ENCODE data around the gene STAT6.

The STAT6 gene

GRCh38 chr12:57111031-57111734 is at the start of gene STAT6:
Gene STAT6, minus strand, starts transcription at chr12:57111362. Its CDS starts 3,084 bp downstream, at chr12:57108278.
- DNase-seq (ENCODE audit: low spot score), result peak; percentile 80

GRCh38 chr12:57160741-57161140 is 49.6 kb upstream of the STAT6 start:
- DNase-seq (ENCODE audit: low spot score), result no peak

- DNase-seq (ENCODE audit: low spot score), result no peak
Measured at GRCh38 chr12:57160040-57160439, 48.9 kb upstream of the STAT6 start.

GRCh38 chr12:57159311-57159710 is 48.1 kb upstream of the STAT6 start:
- DNase-seq (ENCODE audit: low spot score), result no peak

GRCh38 chr12:57158665-57159064 is 47.5 kb upstream of the STAT6 start:
- no peak for DNase-seq (ENCODE audit: low spot score)

GRCh38 chr12:57158186-57158585 is 47.0 kb upstream of the STAT6 start:
- DNase-seq (ENCODE audit: low spot score), result no peak

GRCh38 chr12:57157588-57158173 is 46.5 kb upstream of the STAT6 start:
- peak; percentile 59 for DNase-seq (ENCODE audit: low spot score)

GRCh38 chr12:57156701-57157403 is 45.7 kb upstream of the STAT6 start:
- DNase-seq (ENCODE audit: low spot score), result no peak

GRCh38 chr12:57154804-57155434 is 43.8 kb upstream of the STAT6 start:
- no peak for DNase-seq (ENCODE audit: low spot score)

- no peak for DNase-seq (ENCODE audit: low spot score)
Measured at GRCh38 chr12:57154076-57154475, 42.9 kb upstream of the STAT6 start.

- no peak for DNase-seq (ENCODE audit: low spot score)
Measured at GRCh38 chr12:57153415-57153997, 42.3 kb upstream of the STAT6 start.

- DNase-seq (ENCODE audit: low spot score), result peak; percentile 55
Measured at GRCh38 chr12:57152639-57153038, 41.5 kb upstream of the STAT6 start.

- peak; percentile 52 for DNase-seq (ENCODE audit: low spot score)
Measured at GRCh38 chr12:57151741-57152630, 40.8 kb upstream of the STAT6 start.

GRCh38 chr12:57150400-57151000 is 39.3 kb upstream of the STAT6 start:
- no peak for DNase-seq (ENCODE audit: low spot score)

GRCh38 chr12:57149245-57149900 is 38.2 kb upstream of the STAT6 start:
- no peak for DNase-seq (ENCODE audit: low spot score)

GRCh38 chr12:57148469-57149244 is 37.5 kb upstream of the STAT6 start:
- peak; percentile 72 for DNase-seq (ENCODE audit: low spot score)

GRCh38 chr12:57146961-57147944 is 36.1 kb upstream of the STAT6 start, which contains the start of gene LRP1-AS:
Gene LRP1-AS, minus strand, starts transcription at chr12:57147619.
- no peak for DNase-seq (ENCODE audit: low spot score)

GRCh38 chr12:57146092-57146491 is 34.9 kb upstream of the STAT6 start:
- no peak for DNase-seq (ENCODE audit: low spot score)

Data from Ammon's horn (tissue), 1 donor.